Dendritic cell treated with granulocyte-macrophage colony-stimulating factor and Interleukin-4, amounts not matched to agents 40 ng/mL and 50 ng/mL, for 4 days (primary cell): ENCODE measurements around the gene BTN3A1.

Source experiments
- H3K27ac Mint-ChIP-seq: one replicate; pipeline ENCODE4 v1.8.0; 2022; ENCODE audit warnings: mild to moderate bottlenecking, mixed read lengths
- H3K27me3 Mint-ChIP-seq: one replicate; pipeline ENCODE4 v1.8.0; 2022; ENCODE audit warnings: mild to moderate bottlenecking, mixed read lengths
- H3K36me3 Mint-ChIP-seq: one replicate; pipeline ENCODE4 v1.8.0; 2022; ENCODE audit warnings: low read depth, mixed read lengths
- H3K4me1 Mint-ChIP-seq: one replicate; pipeline ENCODE4 v1.8.0; 2022; ENCODE audit warnings: low read depth, mixed read lengths
- H3K4me3 Mint-ChIP-seq: one replicate; pipeline ENCODE4 v1.8.0; 2022; ENCODE audit warnings: mild to moderate bottlenecking, moderate library complexity, mixed read lengths
- H3K9me3 Mint-ChIP-seq: one replicate; pipeline ENCODE4 v1.8.0; 2022; ENCODE audit warnings: mixed read lengths
- intact Hi-C: fragments of 100-400 bp; cut with micrococcal nuclease; formaldehyde crosslinking; loops from one replicate; pipeline ENCODE4 v1.15.0; 2022

Gene BTN3A1

GRCh38 chr6:26388014-26388413, 14.1 kb upstream of the BTN3A1 start:
- peaks cover 93% of the 10 kb centered on the region for H3K36me3 Mint-ChIP-seq
- no peak overlapping the region for H3K27ac Mint-ChIP-seq
- no peaks in the 10 kb centered on the region for H3K27me3 Mint-ChIP-seq
- peaks cover 79% of the 10 kb centered on the region for H3K4me1 Mint-ChIP-seq
- no peaks in the 10 kb centered on the region for H3K9me3 Mint-ChIP-seq
- H3K4me3 Mint-ChIP-seq = no peak overlapping the region
- intact Hi-C loops = no loop called here

GRCh38 chr6:26388441-26388840, 13.6 kb upstream of the BTN3A1 start:
- H3K4me3 Mint-ChIP-seq = no peak overlapping the region
- H3K27me3 Mint-ChIP-seq = no peaks in the 10 kb centered on the region
- intact Hi-C loops = no loop called here
- H3K4me1 Mint-ChIP-seq = peaks cover 83% of the 10 kb centered on the region
- peaks cover 93% of the 10 kb centered on the region for H3K36me3 Mint-ChIP-seq
- H3K27ac Mint-ChIP-seq = no peak overlapping the region
- H3K9me3 Mint-ChIP-seq = no peaks in the 10 kb centered on the region

- Mint-ChIP-seq H3K27me3 (no peaks in the 10 kb centered on the region), H3K36me3 (peaks cover 91% of the 10 kb centered on the region), H3K4me1 (peaks cover 80% of the 10 kb centered on the region), H3K4me3 (no peak overlapping the region), H3K27ac (no peak overlapping the region), H3K9me3 (no peaks in the 10 kb centered on the region)
- intact Hi-C loops = no loop called here
Measured at GRCh38 chr6:26389349-26389894, 12.7 kb upstream of the BTN3A1 start.

GRCh38 chr6:26390531-26390930, 11.5 kb upstream of the BTN3A1 start:
- intact Hi-C loops = no loop called here
- H3K36me3 Mint-ChIP-seq = peaks cover 82% of the 10 kb centered on the region
- no peaks in the 10 kb centered on the region for H3K9me3 Mint-ChIP-seq
- peaks cover 75% of the 10 kb centered on the region for H3K4me1 Mint-ChIP-seq
- no peaks in the 10 kb centered on the region for H3K27me3 Mint-ChIP-seq
- H3K4me3 Mint-ChIP-seq = no peak overlapping the region
- H3K27ac Mint-ChIP-seq = no peak overlapping the region

- intact Hi-C loops = no loop called here
- Mint-ChIP-seq H3K4me3 (peak overlapping the region; percentile 41), H3K27ac (peak overlapping the region; percentile 61), H3K4me1 (peaks cover 84% of the 10 kb centered on the region), H3K9me3 (no peaks in the 10 kb centered on the region), H3K27me3 (no peaks in the 10 kb centered on the region), H3K36me3 (peaks cover 57% of the 10 kb centered on the region)
Measured at GRCh38 chr6:26392932-26393636, 9.0 kb upstream of the BTN3A1 start.

- Mint-ChIP-seq H3K36me3 (peaks cover 45% of the 10 kb centered on the region), H3K9me3 (no peaks in the 10 kb centered on the region), H3K4me1 (peaks cover 74% of the 10 kb centered on the region), H3K27ac (no peak overlapping the region), H3K27me3 (no peaks in the 10 kb centered on the region), H3K4me3 (no peak overlapping the region)
- intact Hi-C loops = no loop called here
Measured at GRCh38 chr6:26394289-26394688, 7.8 kb upstream of the BTN3A1 start.

- intact Hi-C loops = no loop called here
- no peaks in the 10 kb centered on the region for H3K27me3 Mint-ChIP-seq
- H3K4me3 Mint-ChIP-seq = no peak overlapping the region
- no peak overlapping the region for H3K27ac Mint-ChIP-seq
- peaks cover 58% of the 10 kb centered on the region for H3K4me1 Mint-ChIP-seq
- no peaks in the 10 kb centered on the region for H3K9me3 Mint-ChIP-seq
- peaks cover 10% of the 10 kb centered on the region for H3K36me3 Mint-ChIP-seq
Measured at GRCh38 chr6:26398555-26398954, 3.5 kb upstream of the BTN3A1 start.

GRCh38 chr6:26400626-26401025, 1.4 kb upstream of the BTN3A1 start:
- H3K4me3 Mint-ChIP-seq = no peak overlapping the region
- H3K27me3 Mint-ChIP-seq = no peaks in the 10 kb centered on the region
- no peak overlapping the region for H3K27ac Mint-ChIP-seq
- H3K4me1 Mint-ChIP-seq = peaks cover 73% of the 10 kb centered on the region
- no peaks in the 10 kb centered on the region for H3K9me3 Mint-ChIP-seq
- H3K36me3 Mint-ChIP-seq = peaks cover 16% of the 10 kb centered on the region
- intact Hi-C loops = no loop called here

- no peaks in the 10 kb centered on the region for H3K27me3 Mint-ChIP-seq
- intact Hi-C loops = no loop called here
- H3K36me3 Mint-ChIP-seq = peaks cover 23% of the 10 kb centered on the region
- peak overlapping the region; percentile 84 for H3K4me3 Mint-ChIP-seq
- peaks cover 67% of the 10 kb centered on the region for H3K4me1 Mint-ChIP-seq
- no peaks in the 10 kb centered on the region for H3K9me3 Mint-ChIP-seq
- peak overlapping the region; percentile 85 for H3K27ac Mint-ChIP-seq
Measured at GRCh38 chr6:26401389-26401986, 587 bp upstream of the BTN3A1 start.

GRCh38 chr6:26403893-26404292, 1.8 kb downstream of the BTN3A1 start:
- Mint-ChIP-seq H3K4me1 (peaks cover 64% of the 10 kb centered on the region), H3K36me3 (peaks cover 39% of the 10 kb centered on the region), H3K27ac (no peak overlapping the region), H3K27me3 (no peaks in the 10 kb centered on the region), H3K4me3 (no peak overlapping the region), H3K9me3 (no peaks in the 10 kb centered on the region)
- intact Hi-C loops = loop anchor here (2.0 kb wide), 2 partner anchors 37 to 39 kb away; partner anchors contain the start of genes BTN3A2 and BTN3A3

GRCh38 chr6:26404546-26404945, 2.5 kb downstream of the BTN3A1 start:
- Mint-ChIP-seq H3K4me3 (no peak overlapping the region), H3K9me3 (no peaks in the 10 kb centered on the region), H3K4me1 (peaks cover 67% of the 10 kb centered on the region), H3K36me3 (peaks cover 44% of the 10 kb centered on the region), H3K27ac (peak overlapping the region; percentile 53), H3K27me3 (no peaks in the 10 kb centered on the region)
- intact Hi-C loops = no loop called here

GRCh38 chr6:26408828-26409730, 7.0 kb downstream of the BTN3A1 start:
- Mint-ChIP-seq H3K36me3 (peaks cover 81% of the 10 kb centered on the region), H3K27me3 (no peaks in the 10 kb centered on the region), H3K27ac (no peak overlapping the region), H3K9me3 (no peaks in the 10 kb centered on the region), H3K4me3 (no peak overlapping the region), H3K4me1 (peaks cover 41% of the 10 kb centered on the region)
- intact Hi-C loops = no loop called here

GRCh38 chr6:26411751-26412150, 9.7 kb downstream of the BTN3A1 start:
- peaks cover 21% of the 10 kb centered on the region for H3K4me1 Mint-ChIP-seq
- no peak overlapping the region for H3K27ac Mint-ChIP-seq
- H3K9me3 Mint-ChIP-seq = peaks cover 5% of the 10 kb centered on the region
- H3K4me3 Mint-ChIP-seq = no peak overlapping the region
- peaks cover 63% of the 10 kb centered on the region for H3K36me3 Mint-ChIP-seq
- intact Hi-C loops = no loop called here
- no peaks in the 10 kb centered on the region for H3K27me3 Mint-ChIP-seq

GRCh38 chr6:26412228-26412627, 10.2 kb downstream of the BTN3A1 start:
- Mint-ChIP-seq H3K27ac (no peak overlapping the region), H3K4me3 (no peak overlapping the region), H3K9me3 (peaks cover 10% of the 10 kb centered on the region), H3K4me1 (peaks cover 16% of the 10 kb centered on the region), H3K27me3 (no peaks in the 10 kb centered on the region), H3K36me3 (peaks cover 61% of the 10 kb centered on the region)
- intact Hi-C loops = no loop called here
